Stimulated activated CD8-positive, alpha-beta memory T cell treated with anti-CD3 and anti-CD28 coated beads, Interleukin-12 subunit alpha, Interleukin-12 subunit beta, amount 100 ng/mL, for 24 hours (primary cell): ENCODE results near the gene KLHL42.
"Not testable (repeated sequence)": the region's sequence is repeated elsewhere in the genome, so short reads cannot be mapped to it uniquely, and the experiment has no call there.

Experiments
- DNase-seq: peaks from one replicate; pipeline ENCODE4 v3.0.0-alpha.2; 2020; ENCODE audit errors: extremely low read depth

The KLHL42 gene

GRCh38 chr12:27779920-27780611 lies at the start of gene KLHL42, which contains the start of gene MANSC4:
KLHL42 (plus strand) TSS chr12:27780233; CDS start chr12:27780331, 98 bp downstream.
MANSC4 (minus strand) TSS chr12:27780236; CDS start chr12:27771276, 8,960 bp downstream.
- DNase-seq: peak; percentile 17

- DNase-seq: no peak
Observed at GRCh38 chr12:27732281-27732680, 47.8 kb upstream of the KLHL42 start.

GRCh38 chr12:27733052-27733656 lies 46.9 kb upstream of the KLHL42 start:
- DNase-seq: no peak

GRCh38 chr12:27733791-27734190 lies 46.2 kb upstream of the KLHL42 start:
- DNase-seq: no peak

GRCh38 chr12:27734321-27734720 lies 45.7 kb upstream of the KLHL42 start:
- DNase-seq: not testable (repeated sequence)

- DNase-seq: no peak
Observed at GRCh38 chr12:27743601-27744000, 36.4 kb upstream of the KLHL42 start.

- not testable (repeated sequence) for DNase-seq
Observed at GRCh38 chr12:27745734-27746133, 34.3 kb upstream of the KLHL42 start.

- no peak for DNase-seq
Observed at GRCh38 chr12:27747111-27747820, 32.8 kb upstream of the KLHL42 start.

GRCh38 chr12:27751386-27752047 lies 28.5 kb upstream of the KLHL42 start:
- no peak for DNase-seq

GRCh38 chr12:27754795-27755194 lies 25.2 kb upstream of the KLHL42 start:
- no peak for DNase-seq

- no peak for DNase-seq
Observed at GRCh38 chr12:27756670-27757195, 23.3 kb upstream of the KLHL42 start.

GRCh38 chr12:27762757-27763156 lies 17.3 kb upstream of the KLHL42 start:
- no peak for DNase-seq

GRCh38 chr12:27766587-27766986 lies 13.4 kb upstream of the KLHL42 start:
- no peak for DNase-seq

GRCh38 chr12:27769142-27769673 lies 10.8 kb upstream of the KLHL42 start:
- DNase-seq: no peak

GRCh38 chr12:27771481-27772327 lies 8.3 kb upstream of the KLHL42 start:
- DNase-seq: no peak

- DNase-seq: no peak
Observed at GRCh38 chr12:27772328-27773049, 7.5 kb upstream of the KLHL42 start.

GRCh38 chr12:27777141-27777540 lies 2.9 kb upstream of the KLHL42 start:
- no peak for DNase-seq

- DNase-seq: no peak
Observed at GRCh38 chr12:27778206-27778605, 1.8 kb upstream of the KLHL42 start.

GRCh38 chr12:27779416-27779919 lies 565 bp upstream of the KLHL42 start:
- DNase-seq: no peak
